Cardiac muscle cell (in vitro differentiated cells and primary cell): ENCODE results near the gene SLC24A3. TPM values are rescaled to one million over a fixed set of nuclear protein-coding genes. Genes with fewer than 3 reads are reported as not detected.

Experiments
- DNase-seq, 2 donors: peaks; one replicate each; pipeline versions ENCODE4 v3.0.0 to v3.0.0-alpha.2; 2010 to 2017; ENCODE audit warnings: low read depth in 1 of 2, low spot score in 1 of 2
- H3K27ac ChIP-seq: fragments of 200-600 bp; sonication (generic); 2 replicates; pipeline ENCODE4 v1.5.1; 2016
- H3K27me3 ChIP-seq: fragments of 200-600 bp; sonication (generic); 2 replicates; pipeline ENCODE4 v1.6.0; 2016; ENCODE audit warnings: control low read depth
- H3K36me3 ChIP-seq: fragments of 200-600 bp; sonication (generic); 2 replicates; pipeline ENCODE4 v1.5.1; 2016; ENCODE audit warnings: control low read depth
- H3K4me1 ChIP-seq: fragments of 200-600 bp; sonication (generic); 2 replicates; pipeline ENCODE4 v1.8.1; 2017; ENCODE audit warnings: low read depth, mild to moderate bottlenecking, mixed run types
- H3K4me3 ChIP-seq: fragments of 200-600 bp; sonication (generic); 2 replicates; pipeline ENCODE4 v1.5.1; 2016; ENCODE audit warnings: mild to moderate bottlenecking
- H3K9me3 ChIP-seq: fragments of 200-600 bp; sonication (generic); 2 replicates; pipeline ENCODE4 v1.5.1; 2017; ENCODE audit warnings: low read depth, mild to moderate bottlenecking, control low read depth
- polyA plus RNA-seq: library from polyadenylated mRNA; unstranded; fragments of >200 nt; fragmentation: Nextera tagmentation; extraction: Ambion mirVana; gene quantifications from 2 replicates; pipeline ENCODE4 v1.2.1, GENCODE V29; 2016
- total RNA-seq: library from RNA; depleted of rRNA; stranded (reverse); fragments of >200 nt; gene quantifications from 2 replicates; pipeline ENCODE4 v1.2.3, GENCODE V29; 2016
- TF ChIP-seq, protein P1 (sequence below): IDR thresholded peaks from 2 replicates; pipeline ENCODE4 v1.5.1; 2012; ENCODE audit warnings: low read depth, mild to moderate bottlenecking, low read length

The SLC24A3 gene
- total and polyA plus RNA-seq, 2 experiments from 2014 or later, result 1.6 to 1.7 TPM

GRCh38 chr20:19737025-19737424 lies 524.6 kb downstream of the SLC24A3 start:
- DNase-seq, result peak in 1 of 2 donors; percentile 70
- Histone ChIP-seq H3K27me3 (no peaks in the 10 kb centered on the region), H3K27ac (no peak overlapping the region), H3K4me3 (no peak overlapping the region), H3K9me3 (no peaks in the 10 kb centered on the region), H3K36me3 (no peaks in the 10 kb centered on the region), H3K4me1 (peaks cover 38% of the 10 kb centered on the region)
- TF ChIP-seq, protein P1, sequence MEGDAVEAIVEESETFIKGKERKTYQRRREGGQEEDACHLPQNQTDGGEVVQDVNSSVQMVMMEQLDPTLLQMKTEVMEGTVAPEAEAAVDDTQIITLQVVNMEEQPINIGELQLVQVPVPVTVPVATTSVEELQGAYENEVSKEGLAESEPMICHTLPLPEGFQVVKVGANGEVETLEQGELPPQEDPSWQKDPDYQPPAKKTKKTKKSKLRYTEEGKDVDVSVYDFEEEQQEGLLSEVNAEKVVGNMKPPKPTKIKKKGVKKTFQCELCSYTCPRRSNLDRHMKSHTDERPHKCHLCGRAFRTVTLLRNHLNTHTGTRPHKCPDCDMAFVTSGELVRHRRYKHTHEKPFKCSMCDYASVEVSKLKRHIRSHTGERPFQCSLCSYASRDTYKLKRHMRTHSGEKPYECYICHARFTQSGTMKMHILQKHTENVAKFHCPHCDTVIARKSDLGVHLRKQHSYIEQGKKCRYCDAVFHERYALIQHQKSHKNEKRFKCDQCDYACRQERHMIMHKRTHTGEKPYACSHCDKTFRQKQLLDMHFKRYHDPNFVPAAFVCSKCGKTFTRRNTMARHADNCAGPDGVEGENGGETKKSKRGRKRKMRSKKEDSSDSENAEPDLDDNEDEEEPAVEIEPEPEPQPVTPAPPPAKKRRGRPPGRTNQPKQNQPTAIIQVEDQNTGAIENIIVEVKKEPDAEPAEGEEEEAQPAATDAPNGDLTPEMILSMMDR, result no peak

GRCh38 chr20:19738951-19739350 lies 526.5 kb downstream of the SLC24A3 start:
- TF ChIP-seq, protein P1, result no peak
- Histone ChIP-seq H3K27me3 (no peaks in the 10 kb centered on the region), H3K9me3 (no peaks in the 10 kb centered on the region), H3K36me3 (no peaks in the 10 kb centered on the region), H3K4me1 (peaks cover 28% of the 10 kb centered on the region), H3K27ac (no peak overlapping the region), H3K4me3 (no peak overlapping the region)
- no peak for DNase-seq

DNA sequence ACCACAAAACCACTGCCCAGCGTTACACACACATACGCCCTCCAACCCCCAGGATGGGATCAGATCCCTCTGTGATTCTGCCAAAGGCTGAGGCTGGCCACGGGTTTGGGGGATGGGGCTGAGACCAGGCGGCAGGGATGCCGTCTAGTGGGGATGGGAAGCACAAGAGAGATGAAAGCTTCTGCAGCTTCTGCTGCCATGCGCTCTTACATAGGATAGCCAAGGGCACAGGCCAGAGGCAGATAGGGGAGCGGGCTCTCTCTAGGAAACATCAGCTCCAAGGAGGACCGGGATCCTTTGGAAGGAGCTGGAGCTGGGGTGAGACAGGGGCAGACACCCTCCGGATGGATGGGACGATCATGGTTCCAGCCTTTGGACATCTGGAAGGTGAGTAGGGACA lies 526.9 kb downstream of the SLC24A3 start:
- Histone ChIP-seq H3K27me3 (no peaks in the 10 kb centered on the region), H3K4me1 (peaks cover 25% of the 10 kb centered on the region), H3K4me3 (no peak overlapping the region), H3K36me3 (no peaks in the 10 kb centered on the region), H3K27ac (no peak overlapping the region), H3K9me3 (no peaks in the 10 kb centered on the region)
- TF ChIP-seq, protein P1, result no peak
- no peak for DNase-seq

DNA sequence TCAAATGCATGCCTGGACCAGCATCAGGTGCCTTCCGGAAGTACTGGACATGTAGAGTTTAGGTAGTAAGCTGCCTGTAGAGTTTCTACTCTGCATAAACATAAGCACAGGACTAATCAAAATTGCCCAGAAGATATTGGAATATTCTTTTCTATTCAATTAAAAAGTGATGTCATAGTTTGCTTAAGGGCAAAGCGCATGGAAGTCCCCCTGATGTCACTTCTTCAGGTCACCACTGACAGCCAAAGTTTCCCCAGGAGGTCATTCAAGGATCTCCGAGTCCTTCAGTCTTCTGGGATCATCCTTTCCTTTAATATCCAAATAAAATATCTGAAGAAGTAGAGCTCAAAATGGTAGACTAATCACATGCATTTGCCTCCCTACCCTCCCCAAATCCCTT lies 528.1 kb downstream of the SLC24A3 start:
- Histone ChIP-seq H3K9me3 (no peaks in the 10 kb centered on the region), H3K27me3 (no peaks in the 10 kb centered on the region), H3K27ac (no peak overlapping the region)

GRCh38 chr20:19741924-19742323 lies 529.5 kb downstream of the SLC24A3 start:
- no peaks in the 10 kb centered on the region for H3K36me3 ChIP-seq
- H3K27me3 ChIP-seq, result no peaks in the 10 kb centered on the region
- H3K4me3 ChIP-seq, result no peak overlapping the region
- peaks cover 9% of the 10 kb centered on the region for H3K4me1 ChIP-seq
- H3K27ac ChIP-seq, result no peak overlapping the region
- H3K9me3 ChIP-seq, result no peaks in the 10 kb centered on the region
- no peak for DNase-seq
- TF ChIP-seq, protein P1, result no peak

More for the DNA sequence above, 528.1 kb downstream of the SLC24A3 start:
- Histone ChIP-seq H3K4me1 (peaks cover 13% of the 10 kb centered on the region), H3K4me3 (no peak overlapping the region), H3K36me3 (no peaks in the 10 kb centered on the region)
- TF ChIP-seq, protein P1, result no peak
- DNase-seq, result no peak
